Activated CD8-positive, alpha-beta T cell treated with anti-CD3 and anti-CD28 coated beads, Interleukin-2, amount 10 ng/mL, durations not matched to agents 7 days and 5 days (primary cell): ENCODE data around the gene LAMA3. TPM values are rescaled to one million over a fixed set of nuclear protein-coding genes. Genes with fewer than 3 reads are reported as not detected.

Experiments
- ATAC-seq: fragments of 150-1000 bp; cut with Tn5 transposase; one replicate; pipeline ENCODE4 v1.10.0; 2021; ENCODE audit warnings: moderate library complexity
- CTCF ChIA-PET: fragments of 350-600 bp; sonication (Branson Sonifier 250); formaldehyde crosslinking; loops from one replicate; lab custom pipeline; 2021; ENCODE audit warnings: antibody characterized with exemption; lab: Charles Lee
- POLR2A ChIA-PET: fragments of 350-600 bp; sonication (Branson Sonifier 250); formaldehyde crosslinking; loops from one replicate; lab custom pipeline; 2021; ENCODE audit warnings: antibody characterized with exemption; lab: Charles Lee
- DNase-seq: peaks from one replicate; pipeline ENCODE4 v3.0.0-alpha.2; 2020
- H3K27ac Mint-ChIP-seq: one replicate; pipeline ENCODE4 v1.8.0; 2021; ENCODE audit warnings: mild to moderate bottlenecking, mixed read lengths
- H3K27me3 Mint-ChIP-seq: one replicate; pipeline ENCODE4 v1.8.0; 2021; ENCODE audit warnings: low read depth, mixed read lengths
- H3K36me3 Mint-ChIP-seq: one replicate; pipeline ENCODE4 v1.8.0; 2021; ENCODE audit warnings: low read depth, mixed read lengths
- H3K4me1 Mint-ChIP-seq: one replicate; pipeline ENCODE4 v1.8.0; 2021; ENCODE audit warnings: low read depth, mixed read lengths
- H3K4me3 Mint-ChIP-seq: one replicate; pipeline ENCODE4 v1.8.0; 2021; ENCODE audit warnings: mild to moderate bottlenecking, mixed read lengths
- H3K9me3 Mint-ChIP-seq: one replicate; pipeline ENCODE4 v1.8.0; 2022; ENCODE audit warnings: mixed read lengths; ENCODE audit not compliant: insufficient read depth
- total RNA-seq, 2 experiments: library from RNA; stranded (reverse); gene quantifications; one replicate each; pipeline ENCODE4 v1.2.3, GENCODE V29; 2021

LAMA3 gene
- total RNA-seq, 2 experiments from 2014 or later = 0.63 to 1.4 TPM

- Mint-ChIP-seq H3K4me1 (peaks cover 2% of the 10 kb centered on the region), H3K27ac (no peak overlapping the region), H3K27me3 (peaks cover 40% of the 10 kb centered on the region), H3K4me3 (no peak overlapping the region), H3K9me3 (no peaks in the 10 kb centered on the region), H3K36me3 (no peaks in the 10 kb centered on the region)
- ChIA-PET CTCF (no interaction called here), POLR2A (no interaction called here)
- DNase-seq (peak; percentile 5), ATAC-seq (no peak)
Measured at GRCh38 chr18:23798824-23799223, 109.6 kb downstream of the LAMA3 start.

GRCh38 chr18:23799540-23799939, 110.3 kb downstream of the LAMA3 start:
- Mint-ChIP-seq H3K4me3 (no peak overlapping the region), H3K27ac (no peak overlapping the region), H3K9me3 (no peaks in the 10 kb centered on the region), H3K36me3 (no peaks in the 10 kb centered on the region), H3K4me1 (no peaks in the 10 kb centered on the region), H3K27me3 (peaks cover 47% of the 10 kb centered on the region)
- POLR2A ChIA-PET = no interaction called here
- ATAC-seq (no peak), DNase-seq (peak; percentile 6)
- CTCF ChIA-PET = no interaction called here

GRCh38 chr18:23800902-23801301, 111.6 kb downstream of the LAMA3 start:
- peak; percentile 1 for DNase-seq
- H3K27me3 Mint-ChIP-seq = peaks cover 48% of the 10 kb centered on the region
- H3K27ac Mint-ChIP-seq = no peak overlapping the region
- CTCF ChIA-PET = no interaction called here
- POLR2A ChIA-PET = no interaction called here
- no peak overlapping the region for H3K4me3 Mint-ChIP-seq
- no peaks in the 10 kb centered on the region for H3K36me3 Mint-ChIP-seq
- H3K9me3 Mint-ChIP-seq = no peaks in the 10 kb centered on the region
- H3K4me1 Mint-ChIP-seq = peaks cover 2% of the 10 kb centered on the region
- ATAC-seq = no peak

DNA sequence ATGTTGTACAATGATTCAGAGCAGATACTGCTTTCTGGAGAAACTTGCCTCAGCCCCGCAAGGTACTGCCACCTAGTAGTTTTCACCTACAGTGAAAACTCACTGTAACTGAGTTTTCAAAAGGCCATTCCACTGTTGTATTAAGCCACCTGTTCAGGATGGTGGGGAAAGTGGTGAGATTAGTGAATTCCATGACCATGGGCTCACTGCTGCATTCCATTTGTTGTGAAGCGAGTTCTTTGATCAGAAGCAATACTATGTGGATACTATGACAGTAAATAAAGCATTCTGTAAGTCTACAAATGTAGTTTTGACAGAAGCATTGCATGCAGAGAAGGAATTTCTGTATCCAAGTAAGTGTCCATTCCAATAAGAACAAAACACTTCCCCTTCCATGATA, 113.6 kb downstream of the LAMA3 start:
- CTCF ChIA-PET = no interaction called here
- H3K4me1 Mint-ChIP-seq = peaks cover 6% of the 10 kb centered on the region
- no peak overlapping the region for H3K4me3 Mint-ChIP-seq
- POLR2A ChIA-PET = no interaction called here
- no peaks in the 10 kb centered on the region for H3K9me3 Mint-ChIP-seq
- no peak overlapping the region for H3K27ac Mint-ChIP-seq
- no peaks in the 10 kb centered on the region for H3K36me3 Mint-ChIP-seq
- no peak for ATAC-seq
- DNase-seq = no peak
- peaks cover 46% of the 10 kb centered on the region for H3K27me3 Mint-ChIP-seq

- CTCF ChIA-PET = no interaction called here
- H3K4me3 Mint-ChIP-seq = no peak overlapping the region
- H3K27me3 Mint-ChIP-seq = peaks cover 44% of the 10 kb centered on the region
- ATAC-seq (no peak), DNase-seq (peak; percentile 9)
- H3K36me3 Mint-ChIP-seq = no peaks in the 10 kb centered on the region
- H3K27ac Mint-ChIP-seq = no peak overlapping the region
- H3K4me1 Mint-ChIP-seq = peaks cover 6% of the 10 kb centered on the region
- no peaks in the 10 kb centered on the region for H3K9me3 Mint-ChIP-seq
- POLR2A ChIA-PET = no interaction called here
Measured at GRCh38 chr18:23803755-23804154, 114.5 kb downstream of the LAMA3 start.

GRCh38 chr18:23805898-23806297, 116.6 kb downstream of the LAMA3 start:
- Mint-ChIP-seq H3K27ac (no peak overlapping the region), H3K4me3 (no peak overlapping the region), H3K27me3 (peaks cover 44% of the 10 kb centered on the region), H3K4me1 (peaks cover 23% of the 10 kb centered on the region), H3K9me3 (no peaks in the 10 kb centered on the region), H3K36me3 (no peaks in the 10 kb centered on the region)
- DNase-seq = no peak
- CTCF ChIA-PET = no interaction called here
- POLR2A ChIA-PET = no interaction called here
- no peak for ATAC-seq

DNA sequence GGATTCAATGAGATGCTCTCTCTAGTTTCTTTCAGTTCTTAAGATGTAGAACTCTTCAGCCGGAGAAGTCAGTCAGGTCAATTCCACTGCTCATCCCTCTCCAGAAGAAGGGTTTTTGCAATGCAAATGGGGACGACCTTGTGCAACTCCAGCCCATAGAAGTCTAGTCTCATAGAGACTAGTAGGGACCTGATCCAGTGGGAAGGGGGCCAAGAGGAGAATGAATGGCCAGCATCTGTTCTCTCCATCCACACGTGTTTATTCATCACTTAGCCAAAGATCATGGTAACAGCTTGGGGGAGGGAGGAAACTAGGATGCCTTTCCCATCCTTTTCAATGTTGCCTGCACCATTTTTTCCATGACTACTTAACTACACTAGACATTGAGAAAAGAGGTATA, 120.2 kb downstream of the LAMA3 start:
- DNase-seq = no peak
- ChIA-PET CTCF (interaction anchor here (1.0 to 2.9 kb wide), 6 partner anchors 20 to 293 kb away, joined by 3 to 23 read pairs (median 6); no protein-coding TSS in a partner anchor), POLR2A (no interaction called here)
- no peak for ATAC-seq
- no peak overlapping the region for H3K4me3 Mint-ChIP-seq
- H3K36me3 Mint-ChIP-seq = no peaks in the 10 kb centered on the region
- peaks cover 20% of the 10 kb centered on the region for H3K27me3 Mint-ChIP-seq
- H3K4me1 Mint-ChIP-seq = peaks cover 36% of the 10 kb centered on the region
- H3K27ac Mint-ChIP-seq = peak overlapping the region; percentile 26
- H3K9me3 Mint-ChIP-seq = no peaks in the 10 kb centered on the region

DNA sequence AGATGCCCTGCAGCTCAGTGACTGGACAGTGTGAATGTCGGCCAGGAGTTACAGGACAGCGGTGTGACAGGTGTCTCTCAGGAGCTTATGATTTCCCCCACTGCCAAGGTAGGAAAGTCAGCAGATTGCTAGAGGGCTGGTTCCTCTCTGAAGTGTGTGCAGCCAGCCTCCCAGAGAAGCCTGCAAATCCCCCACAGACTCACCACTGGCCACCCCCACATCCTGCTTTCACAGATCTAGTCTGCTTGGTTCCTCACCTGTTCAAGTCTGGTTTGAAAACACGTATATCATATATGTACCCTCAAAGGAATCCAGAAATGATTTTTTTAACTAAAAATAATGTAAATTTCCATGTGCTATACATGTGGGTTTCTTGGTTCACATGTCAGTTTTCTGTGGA, 121.1 kb downstream of the LAMA3 start:
- H3K27me3 Mint-ChIP-seq = peaks cover 22% of the 10 kb centered on the region
- ChIA-PET CTCF (interaction anchor here (1.0 to 2.9 kb wide), 6 partner anchors 15 to 294 kb away, joined by 3 to 23 read pairs (median 6); no protein-coding TSS in a partner anchor), POLR2A (no interaction called here)
- DNase-seq (peak; percentile 87), ATAC-seq (peak; percentile 97)
- H3K4me3 Mint-ChIP-seq = peak overlapping the region; percentile 16
- H3K36me3 Mint-ChIP-seq = no peaks in the 10 kb centered on the region
- H3K9me3 Mint-ChIP-seq = no peaks in the 10 kb centered on the region
- no peak overlapping the region for H3K27ac Mint-ChIP-seq
- peaks cover 36% of the 10 kb centered on the region for H3K4me1 Mint-ChIP-seq

DNA sequence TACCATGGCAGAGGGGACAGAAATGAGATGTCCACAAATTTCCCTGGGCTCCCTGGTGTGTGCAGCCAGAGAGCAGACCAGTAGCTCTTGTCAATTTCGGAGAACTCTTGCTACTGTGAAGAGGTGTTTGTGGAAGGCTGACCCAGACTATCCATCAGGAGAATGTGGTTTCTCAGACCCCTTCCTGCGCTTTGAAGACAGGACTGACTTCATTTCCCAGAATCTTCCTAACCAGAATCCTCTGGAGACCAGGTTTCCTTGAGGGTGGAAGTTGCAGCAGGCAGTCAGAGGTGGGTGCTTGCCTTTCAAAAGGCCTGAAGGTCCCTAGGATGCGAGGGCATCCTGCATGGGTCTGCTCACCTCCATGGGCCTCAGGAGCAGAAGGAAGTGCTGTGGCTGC, 121.9 kb downstream of the LAMA3 start:
- H3K27me3 Mint-ChIP-seq = peaks cover 18% of the 10 kb centered on the region
- ChIA-PET POLR2A (no interaction called here), CTCF (interaction anchor here (0.8 to 2.9 kb wide), 15 partner anchors 9 to 313 kb away, joined by 3 to 23 read pairs (median 5); no protein-coding TSS in a partner anchor)
- no peaks in the 10 kb centered on the region for H3K9me3 Mint-ChIP-seq
- H3K36me3 Mint-ChIP-seq = no peaks in the 10 kb centered on the region
- no peak for DNase-seq
- H3K4me3 Mint-ChIP-seq = peak overlapping the region; percentile 16
- peak overlapping the region; percentile 74 for H3K27ac Mint-ChIP-seq
- peaks cover 35% of the 10 kb centered on the region for H3K4me1 Mint-ChIP-seq
- no peak for ATAC-seq

DNA sequence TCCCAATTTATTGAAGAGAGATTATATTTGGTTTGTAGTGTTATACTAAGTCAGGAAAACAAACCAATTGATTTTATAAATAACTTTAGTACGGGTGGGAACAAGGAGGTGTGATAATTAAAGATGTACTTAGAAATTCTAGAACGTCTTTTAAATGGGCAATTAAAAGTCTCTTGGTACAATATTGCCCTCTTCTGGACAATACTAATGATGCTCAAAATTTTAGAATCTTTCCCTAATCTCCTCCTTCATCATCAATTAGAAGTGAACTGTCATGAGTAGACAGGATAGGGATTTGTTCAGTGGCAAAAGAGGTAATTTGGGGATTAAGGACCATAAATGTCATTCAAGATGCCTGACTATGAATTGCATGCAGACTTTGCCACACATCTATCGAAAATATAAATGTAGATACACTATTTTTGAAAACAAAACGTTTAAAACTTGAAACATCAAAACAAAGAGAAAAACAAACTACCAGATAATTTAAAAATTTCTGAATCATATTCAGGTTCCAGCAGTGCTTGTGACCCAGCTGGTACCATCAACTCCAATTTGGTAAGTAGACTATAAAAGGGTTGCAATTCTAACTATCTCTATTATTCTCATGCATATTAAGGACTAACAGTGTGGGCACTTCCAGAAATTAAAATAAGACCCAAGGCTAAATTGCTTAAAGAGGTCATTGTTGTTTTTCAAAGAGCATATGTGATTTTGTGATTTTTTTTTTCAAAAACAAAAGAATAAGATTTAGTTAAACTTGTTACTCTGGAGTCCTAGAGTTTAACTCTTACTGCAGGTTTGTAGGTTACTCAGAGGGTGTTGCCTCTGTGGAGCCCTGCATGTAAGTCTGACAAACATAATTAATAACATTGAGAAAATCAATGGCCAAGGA, 123.5 kb downstream of the LAMA3 start:
- H3K4me3 Mint-ChIP-seq = no peak overlapping the region
- no peak for ATAC-seq
- DNase-seq = no peak
- no peak overlapping the region for H3K27ac Mint-ChIP-seq
- ChIA-PET CTCF (interaction anchor here (1.1 to 2.5 kb wide), 9 partner anchors 8 to 314 kb away, joined by 4 to 20 read pairs (median 5); no protein-coding TSS in a partner anchor), POLR2A (no interaction called here)
- H3K36me3 Mint-ChIP-seq = no peaks in the 10 kb centered on the region
- no peaks in the 10 kb centered on the region for H3K9me3 Mint-ChIP-seq
- peaks cover 34% of the 10 kb centered on the region for H3K4me1 Mint-ChIP-seq
- peaks cover 20% of the 10 kb centered on the region for H3K27me3 Mint-ChIP-seq

- POLR2A ChIA-PET = no interaction called here
- no peaks in the 10 kb centered on the region for H3K36me3 Mint-ChIP-seq
- H3K27ac Mint-ChIP-seq = no peak overlapping the region
- peaks cover 16% of the 10 kb centered on the region for H3K27me3 Mint-ChIP-seq
- H3K9me3 Mint-ChIP-seq = no peaks in the 10 kb centered on the region
- CTCF ChIA-PET = interaction anchor here (1.0 to 1.3 kb wide), 3 partner anchors 13 to 193 kb away, joined by 3 to 4 read pairs (median 3); no protein-coding TSS in a partner anchor
- peaks cover 25% of the 10 kb centered on the region for H3K4me1 Mint-ChIP-seq
- DNase-seq (no peak), ATAC-seq (no peak)
- H3K4me3 Mint-ChIP-seq = no peak overlapping the region
Measured at GRCh38 chr18:23814991-23815614, 125.8 kb downstream of the LAMA3 start.

GRCh38 chr18:23816021-23816420, 126.8 kb downstream of the LAMA3 start:
- ChIA-PET POLR2A (no interaction called here), CTCF (interaction anchor here (1.2 kb wide), 1 partner anchor 102 kb away, joined by 3 read pairs; no protein-coding TSS in a partner anchor)
- Mint-ChIP-seq H3K27me3 (peaks cover 14% of the 10 kb centered on the region), H3K4me1 (peaks cover 16% of the 10 kb centered on the region), H3K27ac (no peak overlapping the region), H3K36me3 (no peaks in the 10 kb centered on the region), H3K9me3 (no peaks in the 10 kb centered on the region), H3K4me3 (no peak overlapping the region)
- ATAC-seq (no peak), DNase-seq (no peak)
